Measurements from ENCODE around the gene EHBP1.

EHBP1 gene

GRCh38 chr2:62705007-62705829 is at the start of gene EHBP1:
Gene EHBP1 (plus strand): TSS chr2:62705713. CDS start chr2:62707192, 1,479 bp downstream.
- peak; percentile 97 to 98 for DNase-seq (ENCODE audit: low read depth in 1 of 2, low spot score in 1 of 2)

DNA sequence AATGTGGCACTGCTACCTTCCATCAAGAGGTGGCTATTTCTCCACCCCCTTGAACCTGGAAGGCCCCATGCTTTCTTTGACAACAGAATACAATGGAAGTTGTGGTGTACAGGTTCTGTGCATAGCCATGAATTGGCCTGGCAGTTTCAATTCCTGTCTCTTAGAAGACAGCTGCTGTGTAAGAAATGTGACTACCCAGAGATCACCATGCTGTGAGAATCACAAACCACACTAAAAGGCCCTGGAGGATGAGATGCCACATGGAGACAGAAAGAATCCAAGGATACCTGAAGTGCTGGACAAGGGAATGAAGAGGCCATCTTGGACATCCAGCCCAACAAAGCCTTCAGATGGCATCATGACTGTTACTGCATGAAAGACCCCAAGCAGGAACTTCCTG is 47.7 kb upstream of the EHBP1 start:
- no peak for DNase-seq (ENCODE audit: low read depth in 1 of 2, low spot score in 1 of 2)

- DNase-seq (ENCODE audit: low read depth in 1 of 2, low spot score in 1 of 2) = no peak
These were observed 46.6 kb upstream of the EHBP1 start for GRCh38 chr2:62658891-62659290.

DNA sequence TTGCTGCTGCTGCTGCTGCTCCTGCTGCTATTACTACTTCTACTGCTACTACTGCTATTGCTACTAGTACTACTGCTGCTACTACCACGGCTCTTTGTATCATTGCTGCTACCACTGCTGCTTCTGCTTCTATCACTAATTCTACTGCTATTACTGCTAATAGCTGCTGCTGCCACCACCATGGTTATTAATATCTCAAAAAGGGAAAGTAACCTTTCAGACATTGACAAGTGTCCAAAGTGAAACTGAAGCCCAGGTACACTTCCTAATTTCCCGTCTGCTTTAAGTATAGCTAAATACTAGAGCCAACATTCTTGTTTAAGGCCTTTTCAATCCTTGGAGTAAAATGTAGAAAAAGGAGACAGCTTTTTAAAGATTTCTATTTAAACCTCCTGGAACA is 45.4 kb upstream of the EHBP1 start:
- DNase-seq (ENCODE audit: low read depth in 1 of 2, low spot score in 1 of 2) = no peak

- DNase-seq (ENCODE audit: low read depth in 1 of 2, low spot score in 1 of 2) = no peak
These were observed 44.8 kb upstream of the EHBP1 start for GRCh38 chr2:62660582-62661262.

DNA sequence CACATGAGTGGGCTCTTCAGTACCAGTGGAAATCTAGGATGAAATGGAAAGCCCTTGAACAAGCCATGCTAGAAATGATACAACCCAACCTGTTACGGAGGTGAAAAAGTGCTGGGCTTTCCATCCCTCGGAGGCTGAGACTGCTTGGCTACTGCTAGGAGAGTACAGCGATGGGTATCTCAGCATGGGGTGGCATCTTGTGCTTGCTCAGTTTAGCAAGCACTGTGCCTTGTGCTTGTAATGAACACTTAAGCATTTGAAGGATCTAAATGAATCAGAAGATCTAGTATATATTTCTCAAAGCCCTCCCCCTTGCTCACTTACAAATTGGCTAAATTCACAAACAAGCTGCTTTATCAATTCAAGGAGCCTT is 44.3 kb upstream of the EHBP1 start:
- DNase-seq (ENCODE audit: low read depth in 1 of 2, low spot score in 1 of 2) = no peak

DNA sequence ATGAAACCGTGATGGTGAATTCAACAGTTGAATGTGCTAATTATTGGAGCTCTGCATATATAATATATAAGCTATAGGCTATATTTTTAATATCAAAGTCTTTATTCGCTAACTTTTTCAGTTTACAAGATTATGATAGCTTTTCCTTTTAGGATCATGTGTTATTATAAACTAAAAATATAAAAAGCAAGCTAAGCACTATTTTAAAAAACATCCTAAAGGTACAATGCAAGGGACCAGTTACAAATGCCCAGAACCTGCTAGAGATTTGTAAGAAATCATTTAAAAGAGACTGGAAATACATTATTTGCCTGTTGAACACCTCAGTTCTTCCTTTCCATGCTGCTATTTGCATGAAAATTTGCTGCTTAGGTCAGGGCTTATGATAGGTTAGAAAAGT is 43.4 kb upstream of the EHBP1 start:
- DNase-seq (ENCODE audit: low read depth in 1 of 2, low spot score in 1 of 2) = no peak

- DNase-seq (ENCODE audit: low read depth in 1 of 2, low spot score in 1 of 2) = no peak
These were observed 43.0 kb upstream of the EHBP1 start for GRCh38 chr2:62662554-62662953.

- DNase-seq (ENCODE audit: low read depth in 1 of 2, low spot score in 1 of 2) = no peak
These were observed 42.1 kb upstream of the EHBP1 start for GRCh38 chr2:62663411-62663810.

- DNase-seq (ENCODE audit: low read depth in 1 of 2, low spot score in 1 of 2) = no peak
These were observed 41.4 kb upstream of the EHBP1 start for GRCh38 chr2:62663920-62664795.

DNA sequence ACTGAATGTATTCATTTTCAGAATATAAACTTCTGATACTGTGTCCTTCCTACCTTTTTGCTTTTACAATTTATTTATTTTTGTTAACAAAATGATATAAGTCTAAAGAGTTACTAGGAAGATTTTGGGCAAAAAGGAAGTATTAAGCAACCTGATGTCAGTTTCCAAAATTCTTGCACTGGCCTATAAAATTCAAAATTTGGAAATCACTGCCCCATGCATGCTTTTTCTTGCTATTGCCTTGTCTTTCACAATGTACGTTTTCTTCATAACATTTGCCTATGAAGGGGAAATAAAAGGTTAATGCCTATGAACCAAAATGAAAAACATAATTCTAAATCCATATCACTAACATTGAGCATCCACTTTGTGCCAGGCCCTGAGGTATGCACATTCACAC is 40.1 kb upstream of the EHBP1 start:
- no peak for DNase-seq (ENCODE audit: low read depth in 1 of 2, low spot score in 1 of 2)

DNA sequence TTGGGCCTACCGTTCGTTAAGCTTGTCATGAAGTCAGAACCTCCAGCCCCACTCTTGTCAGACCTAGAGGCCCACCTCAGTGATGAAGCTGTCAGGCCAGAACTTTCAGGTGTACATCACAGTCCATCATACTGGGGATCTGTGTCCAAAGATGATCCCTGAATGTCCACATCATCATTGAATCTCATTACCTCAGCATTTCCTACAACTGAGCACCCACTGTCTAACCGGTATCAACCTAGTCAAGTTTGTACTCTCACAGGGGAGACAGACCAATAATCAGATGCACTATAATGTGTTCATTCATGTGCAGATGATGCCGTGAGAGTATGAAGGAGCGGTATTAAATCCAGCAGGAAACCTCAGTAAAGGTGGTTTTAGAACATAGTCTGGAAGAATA is 36.3 kb upstream of the EHBP1 start:
- no peak for DNase-seq (ENCODE audit: low read depth in 1 of 2, low spot score in 1 of 2)

GRCh38 chr2:62672601-62673000 is 32.9 kb upstream of the EHBP1 start:
- no peak for DNase-seq (ENCODE audit: low read depth in 1 of 2, low spot score in 1 of 2)

- DNase-seq (ENCODE audit: low read depth in 1 of 2, low spot score in 1 of 2) = no peak
These were observed 30.5 kb upstream of the EHBP1 start for GRCh38 chr2:62675062-62675461.

DNA sequence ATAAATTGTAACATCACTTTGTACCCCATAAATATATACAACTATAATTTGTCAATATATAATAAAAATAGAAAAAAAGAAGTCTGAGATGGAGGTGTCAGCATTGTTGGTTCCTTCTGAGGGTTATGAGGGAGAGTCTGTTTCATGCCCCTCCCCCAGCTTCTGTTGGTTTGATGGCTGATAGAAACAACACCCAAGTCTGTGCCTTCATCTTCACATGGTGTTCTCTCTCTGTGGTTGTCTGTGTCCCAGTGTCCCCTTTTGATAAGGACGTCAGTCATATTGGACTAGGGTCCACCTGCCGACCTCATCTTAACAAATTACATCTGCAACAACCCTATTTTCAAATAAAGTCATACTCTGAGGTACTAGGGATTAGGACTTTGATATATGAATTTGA is 20.3 kb upstream of the EHBP1 start:
- DNase-seq (ENCODE audit: low read depth in 1 of 2, low spot score in 1 of 2) = no peak

- no peak for DNase-seq (ENCODE audit: low read depth in 1 of 2, low spot score in 1 of 2)
These were observed 19.4 kb upstream of the EHBP1 start for GRCh38 chr2:62686012-62686685.

DNA sequence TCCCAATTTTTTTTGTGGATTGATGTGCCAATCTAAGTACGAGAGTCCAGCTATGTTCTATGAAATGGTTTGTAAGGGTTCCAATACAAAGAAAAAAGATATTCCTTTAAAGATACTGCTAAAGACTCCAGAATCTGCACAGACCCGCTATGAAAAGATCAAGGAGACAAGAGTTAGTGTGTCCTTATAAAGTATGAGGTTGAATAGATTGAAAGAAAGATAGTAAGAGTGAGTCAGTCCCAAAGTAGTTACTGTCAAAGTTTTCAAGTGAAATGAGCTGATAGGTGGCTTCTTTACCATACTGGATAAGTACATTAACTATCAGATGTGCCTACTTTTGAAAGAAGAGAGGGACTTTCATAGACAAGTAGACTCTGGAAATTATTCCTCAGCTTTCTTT is 17.9 kb upstream of the EHBP1 start:
- no peak for DNase-seq (ENCODE audit: low read depth in 1 of 2, low spot score in 1 of 2)

DNA sequence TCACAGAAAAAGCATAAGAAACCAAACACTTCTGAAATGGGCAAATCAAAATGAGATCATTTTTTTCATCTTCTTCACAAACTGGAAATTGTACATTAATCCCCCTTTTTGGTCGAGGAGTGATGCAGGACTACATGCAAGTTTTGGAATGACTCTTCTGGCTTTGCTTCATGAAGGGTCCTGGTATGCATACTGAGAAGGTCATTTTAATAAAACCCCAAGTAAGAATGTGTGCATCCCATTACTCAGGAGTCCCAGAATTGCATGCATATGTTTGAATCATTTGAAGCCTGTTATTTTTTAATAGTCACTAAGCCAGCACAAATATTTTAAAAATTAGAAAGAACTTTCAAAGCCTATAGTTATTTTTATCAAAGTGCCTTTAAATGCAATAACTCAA is 16.7 kb upstream of the EHBP1 start:
- no peak for DNase-seq (ENCODE audit: low read depth in 1 of 2, low spot score in 1 of 2)

- DNase-seq (ENCODE audit: low read depth in 1 of 2, low spot score in 1 of 2) = no peak
These were observed 14.3 kb upstream of the EHBP1 start for GRCh38 chr2:62691186-62691585.

GRCh38 chr2:62692225-62692624 is 13.3 kb upstream of the EHBP1 start:
- no peak for DNase-seq (ENCODE audit: low read depth in 1 of 2, low spot score in 1 of 2)

DNA sequence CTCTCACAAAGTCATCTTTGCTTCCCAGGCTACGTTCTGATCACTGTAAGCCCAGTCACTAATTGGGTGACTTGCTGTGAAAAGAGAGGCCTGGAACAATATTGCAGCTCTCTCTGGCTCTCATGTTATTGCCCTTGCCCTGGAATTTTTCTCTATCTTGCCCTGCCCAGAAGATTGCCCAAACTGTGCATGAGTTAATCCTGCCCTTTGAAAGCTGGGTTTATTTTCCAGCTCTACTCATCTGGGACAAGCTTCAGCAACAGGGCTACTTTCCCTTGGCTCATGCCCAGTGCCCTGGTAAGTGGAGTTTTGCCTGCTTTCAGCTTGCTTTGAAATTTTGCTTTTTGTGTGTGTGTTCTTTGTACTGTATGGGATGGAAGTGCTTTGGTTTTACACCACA is 6.9 kb upstream of the EHBP1 start:
- DNase-seq (ENCODE audit: low read depth in 1 of 2, low spot score in 1 of 2) = no peak

Measured in stimulated activated CD4-positive, alpha-beta T cell treated with anti-CD3 and anti-CD28 coated beads, Interleukin-15, amount 100 ng/mL, for 1 hour (primary cell).